Measurements from ENCODE around the gene RUNX1. TPM values are rescaled to one million over a fixed set of nuclear protein-coding genes. Genes with fewer than 3 reads are reported as not detected.

The RUNX1 gene
- total RNA-seq, 1 donor from 2014 or later = 18.7 TPM

DNA sequence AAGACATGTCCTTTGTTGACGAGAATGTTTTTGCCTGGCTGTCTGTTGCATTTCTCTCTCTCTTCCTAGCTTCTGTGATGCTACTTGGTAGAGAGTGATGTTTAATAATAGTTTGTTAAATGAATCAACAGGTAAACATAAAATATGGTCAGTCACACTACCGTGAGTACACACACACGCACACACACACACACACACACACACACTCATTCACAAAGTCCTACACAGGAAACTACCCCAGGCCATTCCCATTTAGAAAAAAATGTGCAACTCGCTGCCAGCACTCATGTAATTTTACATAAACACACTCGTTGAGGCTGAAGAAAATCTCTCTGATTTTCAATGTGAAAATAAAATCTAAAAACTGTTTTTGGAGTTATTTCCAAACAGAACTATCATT lies 38.7 kb downstream of the RUNX1 start:
- no peak for DNase-seq (ENCODE audit: low spot score)
- no peak overlapping the region for H3K27ac Mint-ChIP-seq (ENCODE audit: unreplicated experiment)
- H3K4me1 Mint-ChIP-seq (ENCODE audit: unreplicated experiment) = no peaks in the 10 kb centered on the region
- TF ChIP-seq, protein P1, sequence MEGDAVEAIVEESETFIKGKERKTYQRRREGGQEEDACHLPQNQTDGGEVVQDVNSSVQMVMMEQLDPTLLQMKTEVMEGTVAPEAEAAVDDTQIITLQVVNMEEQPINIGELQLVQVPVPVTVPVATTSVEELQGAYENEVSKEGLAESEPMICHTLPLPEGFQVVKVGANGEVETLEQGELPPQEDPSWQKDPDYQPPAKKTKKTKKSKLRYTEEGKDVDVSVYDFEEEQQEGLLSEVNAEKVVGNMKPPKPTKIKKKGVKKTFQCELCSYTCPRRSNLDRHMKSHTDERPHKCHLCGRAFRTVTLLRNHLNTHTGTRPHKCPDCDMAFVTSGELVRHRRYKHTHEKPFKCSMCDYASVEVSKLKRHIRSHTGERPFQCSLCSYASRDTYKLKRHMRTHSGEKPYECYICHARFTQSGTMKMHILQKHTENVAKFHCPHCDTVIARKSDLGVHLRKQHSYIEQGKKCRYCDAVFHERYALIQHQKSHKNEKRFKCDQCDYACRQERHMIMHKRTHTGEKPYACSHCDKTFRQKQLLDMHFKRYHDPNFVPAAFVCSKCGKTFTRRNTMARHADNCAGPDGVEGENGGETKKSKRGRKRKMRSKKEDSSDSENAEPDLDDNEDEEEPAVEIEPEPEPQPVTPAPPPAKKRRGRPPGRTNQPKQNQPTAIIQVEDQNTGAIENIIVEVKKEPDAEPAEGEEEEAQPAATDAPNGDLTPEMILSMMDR (IDR thresholded peaks at IDR 0.05; ENCODE audit: unreplicated experiment) = no peak
- no peaks in the 10 kb centered on the region for H3K36me3 Mint-ChIP-seq (ENCODE audit: low read depth, unreplicated experiment)
- H3K9me3 Mint-ChIP-seq (ENCODE audit: unreplicated experiment) = no peaks in the 10 kb centered on the region
- peaks cover 1% of the 10 kb centered on the region for H3K27me3 Mint-ChIP-seq (ENCODE audit: unreplicated experiment)
- H3K4me3 Mint-ChIP-seq (ENCODE audit: unreplicated experiment) = no peak overlapping the region

GRCh38 chr21:35007348-35007747 lies 41.8 kb downstream of the RUNX1 start:
- H3K36me3 Mint-ChIP-seq (ENCODE audit: low read depth, unreplicated experiment) = no peaks in the 10 kb centered on the region
- no peaks in the 10 kb centered on the region for H3K9me3 Mint-ChIP-seq (ENCODE audit: unreplicated experiment)
- DNase-seq (ENCODE audit: low spot score) = no peak
- H3K4me1 Mint-ChIP-seq (ENCODE audit: unreplicated experiment) = no peaks in the 10 kb centered on the region
- no peak overlapping the region for H3K4me3 Mint-ChIP-seq (ENCODE audit: unreplicated experiment)
- TF ChIP-seq, protein P1 (IDR thresholded peaks at IDR 0.05; ENCODE audit: unreplicated experiment) = no peak
- no peaks in the 10 kb centered on the region for H3K27me3 Mint-ChIP-seq (ENCODE audit: unreplicated experiment)
- no peak overlapping the region for H3K27ac Mint-ChIP-seq (ENCODE audit: unreplicated experiment)

GRCh38 chr21:35006771-35007170 lies 42.3 kb downstream of the RUNX1 start:
- DNase-seq (ENCODE audit: low spot score) = no peak
- Mint-ChIP-seq H3K36me3 (ENCODE audit: low read depth, unreplicated experiment) (no peaks in the 10 kb centered on the region), H3K27ac (ENCODE audit: unreplicated experiment) (no peak overlapping the region), H3K4me3 (ENCODE audit: unreplicated experiment) (no peak overlapping the region), H3K4me1 (ENCODE audit: unreplicated experiment) (no peaks in the 10 kb centered on the region), H3K9me3 (ENCODE audit: unreplicated experiment) (no peaks in the 10 kb centered on the region), H3K27me3 (ENCODE audit: unreplicated experiment) (peaks cover 1% of the 10 kb centered on the region)
- TF ChIP-seq, protein P1 (IDR thresholded peaks at IDR 0.05; ENCODE audit: unreplicated experiment) = no peak

GRCh38 chr21:35006248-35006647 lies 42.9 kb downstream of the RUNX1 start:
- H3K4me3 Mint-ChIP-seq (ENCODE audit: unreplicated experiment) = no peak overlapping the region
- H3K27me3 Mint-ChIP-seq (ENCODE audit: unreplicated experiment) = peaks cover 1% of the 10 kb centered on the region
- H3K36me3 Mint-ChIP-seq (ENCODE audit: low read depth, unreplicated experiment) = no peaks in the 10 kb centered on the region
- DNase-seq (ENCODE audit: low spot score) = no peak
- no peak overlapping the region for H3K27ac Mint-ChIP-seq (ENCODE audit: unreplicated experiment)
- no peaks in the 10 kb centered on the region for H3K4me1 Mint-ChIP-seq (ENCODE audit: unreplicated experiment)
- H3K9me3 Mint-ChIP-seq (ENCODE audit: unreplicated experiment) = no peaks in the 10 kb centered on the region
- TF ChIP-seq, protein P1 (IDR thresholded peaks at IDR 0.05; ENCODE audit: unreplicated experiment) = no peak

- Mint-ChIP-seq H3K27me3 (ENCODE audit: unreplicated experiment) (peaks cover 1% of the 10 kb centered on the region), H3K4me3 (ENCODE audit: unreplicated experiment) (no peak overlapping the region), H3K4me1 (ENCODE audit: unreplicated experiment) (no peaks in the 10 kb centered on the region), H3K27ac (ENCODE audit: unreplicated experiment) (no peak overlapping the region), H3K36me3 (ENCODE audit: low read depth, unreplicated experiment) (no peaks in the 10 kb centered on the region), H3K9me3 (ENCODE audit: unreplicated experiment) (no peaks in the 10 kb centered on the region)
- TF ChIP-seq, protein P1 (IDR thresholded peaks at IDR 0.05; ENCODE audit: unreplicated experiment) = no peak
- DNase-seq (ENCODE audit: low spot score) = no peak
Observed at GRCh38 chr21:35005560-35006224, 43.4 kb downstream of the RUNX1 start.
